Panc1 (cell line): Measurements from ENCODE around the gene BCR. TPM values are rescaled to one million over a fixed set of nuclear protein-coding genes. Genes with fewer than 3 reads are reported as not detected.

Source experiments
- ATAC-seq: fragments of 200-7000 bp; cut with Tn5 transposase; 2 replicates; pipeline ENCODE4 v1.9.1; 2020; ENCODE audit warnings: mild to moderate bottlenecking, moderate library complexity
- BruUV-seq: library from RNA; stranded (reverse); fragments of 400-500 nt; replicated peaks from 2 replicates; lab custom pipeline; 2021; lab: Mats Ljungman, UMichigan
- CTCF ChIA-PET: fragments of 300-600 bp; sonication (Branson Sonifier 250); formaldehyde crosslinking; loops from one replicate; lab custom pipeline; 2022; ENCODE audit warnings: antibody characterized with exemption; lab: Charles Lee
- POLR2A ChIA-PET: fragments of 300-600 bp; sonication (Branson Sonifier 250); formaldehyde crosslinking; loops from one replicate; lab custom pipeline; 2022; ENCODE audit warnings: antibody characterized with exemption; lab: Charles Lee
- DNase-seq: peaks from one replicate; pipeline ENCODE4 v3.0.0-alpha.2; 2010; ENCODE audit warnings: low read depth, low spot score
- H3K27ac ChIP-seq: 2 replicates; pipeline ENCODE4 v1.5.1; 2011; ENCODE audit warnings: mild to moderate bottlenecking, low read length, inconsistent platforms
- H3K27me3 ChIP-seq: fragments of 200-500 bp; sonication (Bioruptor generic); 2 replicates; pipeline ENCODE4 v1.6.0; 2014; ENCODE audit warnings: low read length, inconsistent platforms; ENCODE audit not compliant: control insufficient read depth, insufficient read depth
- H3K36me3 ChIP-seq: fragments of 200-500 bp; sonication (Bioruptor generic); 2 replicates; pipeline ENCODE4 v1.5.1; 2014; ENCODE audit warnings: inconsistent platforms, mild to moderate bottlenecking, low read length, moderate library complexity; ENCODE audit not compliant: control insufficient read depth, insufficient read depth
- H3K4me1 ChIP-seq: 2 replicates; pipeline ENCODE4 v1.5.1; 2011; ENCODE audit warnings: inconsistent platforms, mild to moderate bottlenecking, low read length, moderate library complexity; ENCODE audit not compliant: control insufficient read depth, insufficient read depth
- H3K4me3 ChIP-seq, 2 experiments: 2 replicates each; pipeline ENCODE4 v1.5.1; 2011 to 2012; ENCODE audit warnings: low read depth in 2 of 2, low read length in 2 of 2, mild to moderate bottlenecking in 2 of 2, inconsistent platforms in 1 of 2, moderate library complexity in 1 of 2
- H3K9me3 ChIP-seq: fragments of 200-500 bp; sonication (Bioruptor generic); 2 replicates; pipeline ENCODE4 v1.5.1; 2014; ENCODE audit warnings: low read depth, mild to moderate bottlenecking, inconsistent platforms, low read length, moderate library complexity; ENCODE audit not compliant: control insufficient read depth, insufficient read depth
- CTCF ChIP-seq: fragments of 450-650 bp; IDR thresholded peaks from 2 replicates; pipeline ENCODE4 v1.5.1; 2017; ENCODE audit warnings: mild to moderate bottlenecking
- POLR2AphosphoS5 ChIP-seq: IDR thresholded peaks from 2 replicates; pipeline ENCODE4 v1.6.1; 2012; ENCODE audit warnings: mild to moderate bottlenecking, low read depth, low read length, moderate library complexity
- REST ChIP-seq, 2 experiments: IDR thresholded peaks; 2 replicates each; pipeline ENCODE4 v1.6.1; 2011 to 2012; ENCODE audit warnings: low read depth in 2 of 2, control low read depth in 1 of 2, low read length in 1 of 2, mild to moderate bottlenecking in 1 of 2, moderate library complexity in 1 of 2; ENCODE audit not compliant: insufficient read depth in 1 of 2
- SIN3A ChIP-seq: IDR thresholded peaks from 2 replicates; pipeline ENCODE4 v1.6.1; 2012; ENCODE audit warnings: low read depth, mild to moderate bottlenecking, low read length, moderate library complexity, borderline replicate concordance; ENCODE audit not compliant: insufficient read depth
- TCF7L2 ChIP-seq: IDR thresholded peaks from 2 replicates; pipeline ENCODE4 v1.6.1; 2011; ENCODE audit warnings: mild to moderate bottlenecking, low read depth, low read length, inconsistent platforms
- in situ Hi-C: cut with HindIII; loops from 2 replicates; pipeline ENCODE4 v1.10.0; 2016; ENCODE audit warnings: low sequenced_read_pairs, low pct_unique_long_range_greater_than_20kb
- intact Hi-C: fragments of 100-400 bp; cut with micrococcal nuclease; formaldehyde crosslinking; loops from one replicate; pipeline ENCODE4 v1.10.0; 2022; ENCODE audit not compliant: unreplicated experiment
- total RNA-seq: library from RNA; stranded (reverse); gene quantifications from one replicate; pipeline ENCODE4 v1.2.1, GENCODE V29; 2021; ENCODE audit not compliant: unreplicated experiment

Gene BCR
- total RNA-seq, 1 experiment from 2014 or later, result 32.1 TPM

GRCh38 chr22:23250056-23250784 lies 69.9 kb downstream of the BCR start:
- Histone ChIP-seq H3K27me3 (no peaks in the 10 kb centered on the region), H3K27ac (no peak overlapping the region), H3K9me3 (no peaks in the 10 kb centered on the region), H3K4me3 (no peak overlapping the region), H3K36me3 (no peaks in the 10 kb centered on the region), H3K4me1 (no peaks in the 10 kb centered on the region)
- CTCF ChIA-PET, result no interaction called here
- in situ Hi-C loops, result no loop called here
- intact Hi-C loops, result no loop called here
- POLR2A ChIA-PET, result no interaction called here
- DNase-seq (no peak), ATAC-seq (no peak)
- TF ChIP-seq REST (IDR thresholded peaks at IDR 0.05; ENCODE audit: insufficient read depth in 1 of 2, low read depth in 2 of 2, low read length in 1 of 2) (no peak), TCF7L2 (no peak), CTCF (no peak), POLR2AphosphoS5 (no peak), SIN3A (no peak)
- no TSS peak for BruUV-seq

- ChIA-PET POLR2A (no interaction called here), CTCF (no interaction called here)
- intact Hi-C loops (no loop called here), in situ Hi-C loops (no loop called here)
- H3K27me3 ChIP-seq, result no peaks in the 10 kb centered on the region
- no peak overlapping the region for H3K4me3 ChIP-seq
- no peak for DNase-seq
- BruUV-seq, result no TSS peak
- ATAC-seq, result no peak
- H3K9me3 ChIP-seq, result no peaks in the 10 kb centered on the region
- no peak for TF ChIP-seq REST (IDR thresholded peaks at IDR 0.05; ENCODE audit: insufficient read depth in 1 of 2, low read depth in 2 of 2, low read length in 1 of 2)
- no peak for TF ChIP-seq POLR2AphosphoS5
- no peak for TF ChIP-seq TCF7L2
- no peak for TF ChIP-seq SIN3A
- no peak for TF ChIP-seq CTCF
- no peaks in the 10 kb centered on the region for H3K36me3 ChIP-seq
- H3K27ac ChIP-seq, result no peak overlapping the region
- no peaks in the 10 kb centered on the region for H3K4me1 ChIP-seq
These were observed 70.6 kb downstream of the BCR start for GRCh38 chr22:23250785-23251363.
